ENCODE measurements around the gene MAP2K5. TPM values are rescaled to one million over a fixed set of nuclear protein-coding genes. Genes with fewer than 3 reads are reported as not detected.

Gene MAP2K5
- total and polyA plus RNA-seq, 8 donors = 13.5 to 25.0 (median 20.8) TPM

DNA sequence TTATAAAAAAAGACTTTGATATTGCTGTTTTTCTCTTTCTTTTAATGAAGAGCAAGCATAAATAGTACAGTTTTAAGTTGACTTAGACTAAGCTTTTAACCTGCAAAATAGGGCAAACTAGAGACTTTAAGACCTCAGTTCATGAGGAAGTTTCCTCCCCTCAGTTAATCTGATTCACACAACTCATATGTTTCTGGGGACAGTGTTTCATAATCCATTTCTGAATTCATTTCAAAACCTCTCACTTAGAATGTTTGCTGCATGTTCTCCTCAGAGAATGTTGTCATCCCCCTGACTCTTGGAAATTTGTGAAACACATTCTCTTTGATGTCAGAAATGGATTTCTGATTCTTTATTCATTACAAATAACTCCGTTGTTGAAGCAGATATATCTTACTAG is 203.5 kb downstream of the MAP2K5 start:
- Histone ChIP-seq H3K36me3 (no peaks in the 10 kb centered on the region), H3K27me3 (no peaks in the 10 kb centered on the region), H3K4me1 (peaks cover 0 to 22% of the 10 kb centered on the region in 2 donors), H3K4me3 (no peak overlapping the region), H3K27ac (peak overlapping the region in 1 of 2 donors; percentile 43), H3K9me3 (no peaks in the 10 kb centered on the region)
- intact Hi-C loops (cut with DNase I) = no loop called here
- TF ChIP-seq, protein P1, sequence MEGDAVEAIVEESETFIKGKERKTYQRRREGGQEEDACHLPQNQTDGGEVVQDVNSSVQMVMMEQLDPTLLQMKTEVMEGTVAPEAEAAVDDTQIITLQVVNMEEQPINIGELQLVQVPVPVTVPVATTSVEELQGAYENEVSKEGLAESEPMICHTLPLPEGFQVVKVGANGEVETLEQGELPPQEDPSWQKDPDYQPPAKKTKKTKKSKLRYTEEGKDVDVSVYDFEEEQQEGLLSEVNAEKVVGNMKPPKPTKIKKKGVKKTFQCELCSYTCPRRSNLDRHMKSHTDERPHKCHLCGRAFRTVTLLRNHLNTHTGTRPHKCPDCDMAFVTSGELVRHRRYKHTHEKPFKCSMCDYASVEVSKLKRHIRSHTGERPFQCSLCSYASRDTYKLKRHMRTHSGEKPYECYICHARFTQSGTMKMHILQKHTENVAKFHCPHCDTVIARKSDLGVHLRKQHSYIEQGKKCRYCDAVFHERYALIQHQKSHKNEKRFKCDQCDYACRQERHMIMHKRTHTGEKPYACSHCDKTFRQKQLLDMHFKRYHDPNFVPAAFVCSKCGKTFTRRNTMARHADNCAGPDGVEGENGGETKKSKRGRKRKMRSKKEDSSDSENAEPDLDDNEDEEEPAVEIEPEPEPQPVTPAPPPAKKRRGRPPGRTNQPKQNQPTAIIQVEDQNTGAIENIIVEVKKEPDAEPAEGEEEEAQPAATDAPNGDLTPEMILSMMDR (IDR thresholded peaks at IDR 0.05) = no peak
- peak; percentile 65 for ATAC-seq
- DNase-seq = peak in 1 of 4 donors; percentile 10

GRCh38 chr15:67746450-67746849 is 203.9 kb downstream of the MAP2K5 start:
- no peak for ATAC-seq
- DNase-seq = peak in 1 of 4 donors; percentile 41
- intact Hi-C loops (cut with DNase I) = no loop called here
- Histone ChIP-seq H3K4me1 (peaks cover 0 to 22% of the 10 kb centered on the region in 2 donors), H3K27ac (peak overlapping the region in 1 of 2 donors; percentile 43), H3K27me3 (no peaks in the 10 kb centered on the region), H3K9me3 (no peaks in the 10 kb centered on the region), H3K4me3 (no peak overlapping the region), H3K36me3 (no peaks in the 10 kb centered on the region)
- TF ChIP-seq, protein P1 (IDR thresholded peaks at IDR 0.05) = no peak

DNA sequence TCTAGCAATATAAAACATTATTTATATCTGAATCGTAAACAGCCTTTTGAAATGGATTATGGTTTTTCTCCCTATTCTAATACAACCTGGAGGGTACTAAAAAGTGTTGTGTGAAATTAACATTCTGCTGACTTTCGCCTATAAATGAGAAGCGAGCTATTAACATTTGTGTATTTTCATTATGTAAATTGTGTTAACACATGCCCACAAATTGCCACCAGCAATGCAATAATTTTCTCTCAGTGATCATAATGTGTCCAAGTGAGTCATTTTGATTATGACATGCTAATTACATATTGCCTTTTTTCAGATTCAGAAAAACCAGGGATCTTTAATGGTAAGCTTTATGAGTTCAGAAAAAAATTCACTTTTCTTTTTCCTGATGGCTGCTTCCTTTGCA is 205.4 kb downstream of the MAP2K5 start:
- H3K27ac ChIP-seq = no peak overlapping the region
- intact Hi-C loops (cut with DNase I) = no loop called here
- TF ChIP-seq, protein P1 (IDR thresholded peaks at IDR 0.05) = no peak
- H3K4me3 ChIP-seq = no peak overlapping the region
- ATAC-seq (no peak), DNase-seq (no peak)
- H3K36me3 ChIP-seq = no peaks in the 10 kb centered on the region
- H3K4me1 ChIP-seq = peaks cover 0 to 22% of the 10 kb centered on the region in 2 donors
- no peaks in the 10 kb centered on the region for H3K9me3 ChIP-seq
- H3K27me3 ChIP-seq = no peaks in the 10 kb centered on the region

GRCh38 chr15:67750371-67750770 is 207.9 kb downstream of the MAP2K5 start:
- TF ChIP-seq, protein P1 (IDR thresholded peaks at IDR 0.05) = no peak
- peaks cover 0 to 17% of the 10 kb centered on the region in 2 donors for H3K4me1 ChIP-seq
- DNase-seq (no peak), ATAC-seq (no peak)
- H3K27ac ChIP-seq = no peak overlapping the region
- H3K27me3 ChIP-seq = no peaks in the 10 kb centered on the region
- no peaks in the 10 kb centered on the region for H3K36me3 ChIP-seq
- H3K4me3 ChIP-seq = no peak overlapping the region
- intact Hi-C loops (cut with DNase I) = no loop called here
- no peaks in the 10 kb centered on the region for H3K9me3 ChIP-seq

DNA sequence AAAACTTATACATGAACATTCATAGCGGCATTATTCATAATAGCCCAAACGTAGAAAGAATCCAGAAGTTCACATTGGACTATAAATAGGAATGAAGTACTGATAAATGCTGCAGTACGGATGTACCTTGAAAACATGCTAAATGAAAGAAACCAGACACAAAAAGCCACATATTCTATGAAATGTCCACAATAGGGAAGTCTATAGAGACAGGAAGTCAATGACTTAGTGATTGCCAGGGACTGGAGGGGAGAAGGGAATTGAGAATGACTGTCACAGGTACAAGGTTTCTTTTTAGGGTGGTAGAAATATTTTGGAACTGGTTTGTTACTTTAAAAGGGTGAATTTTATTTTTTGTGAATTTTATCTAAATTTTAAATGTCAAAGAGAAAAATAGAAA is 211.4 kb downstream of the MAP2K5 start:
- H3K9me3 ChIP-seq = no peaks in the 10 kb centered on the region
- H3K27ac ChIP-seq = no peak overlapping the region
- H3K4me1 ChIP-seq = no peaks in the 10 kb centered on the region
- no peaks in the 10 kb centered on the region for H3K27me3 ChIP-seq
- DNase-seq (no peak), ATAC-seq (no peak)
- no peaks in the 10 kb centered on the region for H3K36me3 ChIP-seq
- no peak overlapping the region for H3K4me3 ChIP-seq
- TF ChIP-seq, protein P1 (IDR thresholded peaks at IDR 0.05) = no peak
- intact Hi-C loops (cut with DNase I) = no loop called here

Measured in left lung (tissue), 10 donors.